ENCODE data around the gene PATE3. TPM values are rescaled to one million over a fixed set of nuclear protein-coding genes. Genes with fewer than 3 reads are reported as not detected.

The PATE3 gene
- total RNA-seq, 1 experiment from 2014 or later: not detected

DNA sequence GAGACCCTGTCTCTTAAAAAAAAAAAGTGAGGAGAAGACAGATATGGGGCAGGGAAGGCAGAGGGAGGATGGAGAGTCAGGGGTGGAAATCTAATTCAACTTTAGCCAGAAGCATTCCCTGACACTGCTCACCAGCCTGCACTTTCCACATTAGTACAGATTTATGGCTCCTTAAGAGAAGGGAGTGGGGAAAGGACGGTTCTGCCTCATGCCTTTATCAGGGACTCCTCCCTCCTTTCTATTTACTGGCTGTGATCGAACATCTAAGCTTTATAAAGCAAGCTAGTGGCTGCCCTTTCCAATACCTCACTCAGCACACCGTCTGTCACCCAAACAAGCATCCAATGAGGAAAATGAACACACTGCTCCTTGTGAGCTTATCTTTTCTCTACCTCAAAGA lies 45.1 kb downstream of the PATE3 start, which contains the start of gene PATE4:
Gene PATE4 (plus strand): TSS at position 301 of the 400 bp plus-strand sequence. CDS start 44 bp downstream, at position 345.
- in situ Hi-C loops (cut with HindIII; ENCODE audit: low sequenced_read_pairs): no loop called here
- DNase-seq (ENCODE audit: low spot score): no peak

DNA sequence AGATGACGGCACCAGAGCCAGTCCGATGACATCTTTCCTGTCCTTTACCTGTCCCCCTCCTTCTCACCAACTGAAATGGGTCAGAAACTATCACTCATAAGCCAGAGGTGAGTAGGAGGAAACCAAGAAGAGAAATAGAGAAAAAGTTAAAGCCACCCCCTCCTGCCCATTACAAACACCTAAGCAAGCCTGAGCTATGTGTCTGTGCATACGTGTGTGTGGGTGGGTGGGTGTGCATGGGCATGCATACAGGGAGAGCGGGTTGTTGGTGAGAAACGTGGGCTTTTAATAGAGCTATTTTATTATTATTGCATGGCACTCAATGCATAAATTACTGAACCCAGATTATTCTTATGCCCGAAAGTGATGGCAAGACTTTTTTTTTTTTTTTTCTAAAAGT lies 47.8 kb downstream of the PATE3 start:
- in situ Hi-C loops (cut with HindIII; ENCODE audit: low sequenced_read_pairs): no loop called here
- no peak for DNase-seq (ENCODE audit: low spot score)

Other genes with a start within 250 kb of the PATE3 start
- 49.4 and 50.5 TPM in 2 replicates for gene EI24, start 218.7 kb upstream of the PATE3 start, total RNA-seq (2014; rRNA removed; shearing (Covaris generic))
- 44.1 and 87.2 TPM in 2 replicates for gene STT3A, start 195.3 kb upstream of the PATE3 start, total RNA-seq (2014; rRNA removed; shearing (Covaris generic))
- gene CHEK1, start 163.0 kb upstream of the PATE3 start, total RNA-seq (2014; rRNA removed; shearing (Covaris generic)): 42.5 and 65.3 TPM in 2 replicates
- gene ACRV1, start 107.3 kb upstream of the PATE3 start, total RNA-seq (2014; rRNA removed; shearing (Covaris generic)): not detected in 2 replicates
- gene PATE1, start 41.8 kb upstream of the PATE3 start, total RNA-seq (2014; rRNA removed; shearing (Covaris generic)): not detected in 2 replicates
- gene PATE2, start 9.3 kb upstream of the PATE3 start, total RNA-seq (2014; rRNA removed; shearing (Covaris generic)): not detected in 2 replicates
- gene PATE4, start 45.2 kb downstream of the PATE3 start, total RNA-seq (2014; rRNA removed; shearing (Covaris generic)): not detected in 2 replicates
- 1.4 and 4.3 TPM in 2 replicates for gene HYLS1, start 99.5 kb downstream of the PATE3 start, total RNA-seq (2014; rRNA removed; shearing (Covaris generic))
- gene PUS3, start 115.1 kb downstream of the PATE3 start, total RNA-seq (2014; rRNA removed; shearing (Covaris generic)): 12.1 and 16.3 TPM in 2 replicates
- 0.18 TPM in 1 of 2 replicates, not detected in the other for gene DDX25, start 116.4 kb downstream of the PATE3 start, total RNA-seq (2014; rRNA removed; shearing (Covaris generic))
- not detected in 2 replicates for gene VSIG10L2, start 157.9 kb downstream of the PATE3 start, total RNA-seq (2014; rRNA removed; shearing (Covaris generic))